ENCODE data around the gene ETV6. TPM values are rescaled to one million over a fixed set of nuclear protein-coding genes. Genes with fewer than 3 reads are reported as not detected.

The ETV6 gene
- polyA plus RNA-seq, 1 donor (not counting 4 experiments of a cell fraction or from before 2014, with no cell fraction given), result 5.3 TPM

DNA sequence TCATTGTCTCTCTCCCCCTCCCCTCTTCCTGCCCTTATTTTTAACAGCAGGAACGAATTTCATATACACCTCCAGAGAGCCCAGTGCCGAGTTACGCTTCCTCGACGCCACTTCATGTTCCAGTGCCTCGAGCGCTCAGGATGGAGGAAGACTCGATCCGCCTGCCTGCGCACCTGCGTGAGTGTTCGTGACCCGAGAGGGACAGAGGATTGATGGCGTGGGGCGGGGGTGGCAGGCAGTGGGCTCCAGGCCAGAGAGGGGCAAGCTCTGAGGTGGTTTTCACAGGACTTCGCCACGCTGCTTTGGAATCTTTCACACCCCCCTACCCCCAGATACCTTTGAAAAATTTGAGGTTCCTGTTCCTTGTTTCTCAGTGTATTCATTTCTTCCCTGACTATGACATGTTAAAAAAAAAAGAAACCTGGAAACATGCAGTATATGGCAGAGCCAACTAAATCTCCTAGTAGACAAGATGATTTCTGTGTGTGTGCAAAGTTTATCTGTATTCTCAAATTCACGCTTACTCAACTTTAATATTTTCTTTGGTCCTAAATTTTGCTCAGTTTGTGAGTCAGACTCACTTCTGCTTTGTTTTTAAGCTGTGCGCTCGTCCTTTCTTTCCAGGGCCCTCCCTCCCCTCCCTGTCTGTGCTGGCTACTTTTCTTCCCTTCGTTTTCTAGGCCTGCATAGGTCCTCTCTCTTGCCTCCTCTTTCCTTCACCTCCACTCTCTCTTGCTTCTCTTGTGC lies 103.1 kb downstream of the ETV6 start:
- no peaks in the 10 kb centered on the region for H3K4me1 ChIP-seq (ENCODE audit: control insufficient read depth, extremely low read depth, insufficient read depth, low read length)
- no peak overlapping the region for H3K27ac ChIP-seq (ENCODE audit: control insufficient read depth, insufficient read depth, low read length)

DNA sequence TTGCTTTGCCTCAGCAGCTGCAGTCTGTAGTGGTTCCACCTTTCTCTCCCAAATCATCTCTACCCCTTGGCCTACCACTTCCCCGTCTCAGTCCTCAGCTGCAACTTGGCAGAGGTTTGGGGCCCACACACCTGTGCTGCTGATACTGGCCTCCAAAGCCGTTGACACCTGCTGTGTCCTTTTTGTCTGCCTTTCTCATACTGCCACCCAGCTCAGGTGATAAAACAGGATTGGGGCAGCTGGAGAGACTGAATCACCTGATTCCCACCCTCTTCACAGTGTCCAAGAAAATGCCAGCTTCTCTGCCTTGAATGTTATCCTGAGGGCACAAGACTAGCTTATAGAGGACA lies 103.7 kb downstream of the ETV6 start:
- H3K36me3 ChIP-seq (ENCODE audit: control insufficient read depth in 2 of 2, extremely low read depth in 1 of 2, insufficient read depth in 2 of 2, low read length in 2 of 2), result peaks cover 1 to 4% of the 10 kb centered on the region in 2 experiments
- H3K79me2 ChIP-seq (ENCODE audit: control insufficient read depth, insufficient read depth, low read length), result peaks cover 21% of the 10 kb centered on the region
- H3K4me1 ChIP-seq (ENCODE audit: control insufficient read depth, extremely low read depth, insufficient read depth, low read length), result no peaks in the 10 kb centered on the region
- dilution Hi-C loops (cut with MboI; ENCODE audit: extremely low pct_ligation_motif_present, low sequenced_read_pairs), result no loop called here
- no peak overlapping the region for H2AFZ ChIP-seq (ENCODE audit: control insufficient read depth, low read length)
- no peaks in the 10 kb centered on the region for H3K9me3 ChIP-seq (ENCODE audit: control insufficient read depth, low read depth, low read length)
- TF ChIP-seq EZH2 (IDR thresholded peaks at IDR 0.05; ENCODE audit: low read length), result no peak
- no peak overlapping the region for H3K9ac ChIP-seq (ENCODE audit: control insufficient read depth, extremely low read depth, insufficient read depth, low read length)
- FAIRE-seq, result no peak
- no peaks in the 10 kb centered on the region for H4K20me1 ChIP-seq (ENCODE audit: control insufficient read depth, extremely low read depth, insufficient read depth, low read length)
- H3K9me1 ChIP-seq (ENCODE audit: control insufficient read depth, extremely low read depth, insufficient read depth, low read length), result no peaks in the 10 kb centered on the region
- no peak overlapping the region for H3K4me2 ChIP-seq (ENCODE audit: control insufficient read depth, extremely low read depth, insufficient read depth, low read depth, low read length)
- no peak for DNase-seq (ENCODE audit: low read depth, low spot score)
- no peak overlapping the region for H3K4me3 ChIP-seq (ENCODE audit: control insufficient read depth in 2 of 3, extremely low read depth in 1 of 3, insufficient read depth in 2 of 3, low read depth in 1 of 3, low read length in 3 of 3)
- no peaks in the 10 kb centered on the region for H3K27me3 ChIP-seq (ENCODE audit: control insufficient read depth, extremely low read depth, insufficient read depth, low read length)
- no peak overlapping the region for H3K27ac ChIP-seq (ENCODE audit: control insufficient read depth, insufficient read depth, low read length)

More for the DNA sequence above, 103.1 kb downstream of the ETV6 start:
- Histone ChIP-seq H3K4me3 (ENCODE audit: control insufficient read depth in 2 of 3, extremely low read depth in 1 of 3, insufficient read depth in 2 of 3, low read depth in 1 of 3, low read length in 3 of 3) (no peak overlapping the region), H3K9me3 (ENCODE audit: control insufficient read depth, low read depth, low read length) (no peaks in the 10 kb centered on the region), H3K4me2 (ENCODE audit: control insufficient read depth, extremely low read depth, insufficient read depth, low read depth, low read length) (no peak overlapping the region), H3K36me3 (ENCODE audit: control insufficient read depth in 2 of 2, extremely low read depth in 1 of 2, insufficient read depth in 2 of 2, low read length in 2 of 2) (peaks cover 0 to 4% of the 10 kb centered on the region in 2 experiments), H3K9me1 (ENCODE audit: control insufficient read depth, extremely low read depth, insufficient read depth, low read length) (no peaks in the 10 kb centered on the region), H3K9ac (ENCODE audit: control insufficient read depth, extremely low read depth, insufficient read depth, low read length) (no peak overlapping the region), H3K27me3 (ENCODE audit: control insufficient read depth, extremely low read depth, insufficient read depth, low read length) (no peaks in the 10 kb centered on the region), H2AFZ (ENCODE audit: control insufficient read depth, low read length) (no peak overlapping the region), H3K79me2 (ENCODE audit: control insufficient read depth, insufficient read depth, low read length) (peaks cover 25% of the 10 kb centered on the region), H4K20me1 (ENCODE audit: control insufficient read depth, extremely low read depth, insufficient read depth, low read length) (no peaks in the 10 kb centered on the region)
- no peak for FAIRE-seq
- dilution Hi-C loops (cut with MboI; ENCODE audit: extremely low pct_ligation_motif_present, low sequenced_read_pairs), result no loop called here
- no peak for TF ChIP-seq EZH2 (IDR thresholded peaks at IDR 0.05; ENCODE audit: low read length)
- TF ChIP-seq, protein P1, sequence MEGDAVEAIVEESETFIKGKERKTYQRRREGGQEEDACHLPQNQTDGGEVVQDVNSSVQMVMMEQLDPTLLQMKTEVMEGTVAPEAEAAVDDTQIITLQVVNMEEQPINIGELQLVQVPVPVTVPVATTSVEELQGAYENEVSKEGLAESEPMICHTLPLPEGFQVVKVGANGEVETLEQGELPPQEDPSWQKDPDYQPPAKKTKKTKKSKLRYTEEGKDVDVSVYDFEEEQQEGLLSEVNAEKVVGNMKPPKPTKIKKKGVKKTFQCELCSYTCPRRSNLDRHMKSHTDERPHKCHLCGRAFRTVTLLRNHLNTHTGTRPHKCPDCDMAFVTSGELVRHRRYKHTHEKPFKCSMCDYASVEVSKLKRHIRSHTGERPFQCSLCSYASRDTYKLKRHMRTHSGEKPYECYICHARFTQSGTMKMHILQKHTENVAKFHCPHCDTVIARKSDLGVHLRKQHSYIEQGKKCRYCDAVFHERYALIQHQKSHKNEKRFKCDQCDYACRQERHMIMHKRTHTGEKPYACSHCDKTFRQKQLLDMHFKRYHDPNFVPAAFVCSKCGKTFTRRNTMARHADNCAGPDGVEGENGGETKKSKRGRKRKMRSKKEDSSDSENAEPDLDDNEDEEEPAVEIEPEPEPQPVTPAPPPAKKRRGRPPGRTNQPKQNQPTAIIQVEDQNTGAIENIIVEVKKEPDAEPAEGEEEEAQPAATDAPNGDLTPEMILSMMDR (optimal IDR thresholded peaks at IDR 0.05 in 1 of 3, IDR thresholded peaks at IDR 0.05 in 1 of 3, conservative IDR thresholded peaks at IDR 0.05 in 1 of 3; ENCODE audit: extremely low read depth in 1 of 3, insufficient read depth in 2 of 3, low read length in 3 of 3), result no peak
- no peak for DNase-seq (ENCODE audit: low read depth, low spot score)
